Measurements from ENCODE around the gene CD101.

CD101 gene

DNA sequence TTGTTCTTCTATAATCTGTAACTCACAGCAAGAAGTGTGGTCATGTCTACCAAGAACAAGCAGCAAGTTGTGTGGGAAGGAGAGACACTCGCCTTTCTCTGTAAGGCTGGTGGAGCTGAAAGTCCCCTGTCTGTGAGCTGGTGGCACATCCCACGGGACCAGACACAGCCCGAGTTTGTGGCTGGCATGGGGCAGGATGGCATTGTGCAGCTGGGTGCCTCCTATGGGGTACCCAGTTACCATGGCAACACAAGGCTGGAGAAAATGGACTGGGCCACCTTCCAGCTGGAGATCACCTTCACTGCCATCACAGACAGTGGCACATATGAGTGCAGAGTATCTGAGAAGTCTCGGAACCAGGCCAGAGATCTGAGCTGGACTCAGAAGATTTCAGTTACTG is 15.5 kb downstream of the CD101 start:
- DNase-seq (ENCODE audit: insufficient read length, low spot score) (no peak), FAIRE-seq (no peak)
- no peak for TF ChIP-seq POLR2A (IDR thresholded peaks at IDR 0.05; ENCODE audit: low read depth, low read length)

DNA sequence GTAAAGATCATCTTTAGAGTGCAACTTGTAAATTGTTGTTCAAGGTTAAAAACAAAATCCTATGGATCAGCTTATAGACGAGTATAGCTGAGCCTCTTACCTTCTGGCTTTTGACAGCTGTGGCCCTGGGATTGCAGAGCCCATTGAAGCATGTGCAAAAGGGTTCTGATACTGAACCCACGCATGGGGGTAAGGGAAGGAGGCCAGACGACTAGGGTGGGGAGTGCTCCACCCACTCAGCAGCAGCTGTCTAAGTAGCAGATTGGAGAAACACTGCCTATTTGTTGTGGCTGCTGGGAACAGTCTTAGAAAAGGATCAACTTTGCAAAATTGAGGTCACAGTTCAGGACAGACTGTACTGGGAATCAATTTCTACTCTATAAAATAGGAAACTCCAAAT is 16.1 kb downstream of the CD101 start:
- FAIRE-seq (no peak), DNase-seq (ENCODE audit: insufficient read length, low spot score) (no peak)
- no peak for TF ChIP-seq POLR2A (IDR thresholded peaks at IDR 0.05; ENCODE audit: low read depth, low read length)

DNA sequence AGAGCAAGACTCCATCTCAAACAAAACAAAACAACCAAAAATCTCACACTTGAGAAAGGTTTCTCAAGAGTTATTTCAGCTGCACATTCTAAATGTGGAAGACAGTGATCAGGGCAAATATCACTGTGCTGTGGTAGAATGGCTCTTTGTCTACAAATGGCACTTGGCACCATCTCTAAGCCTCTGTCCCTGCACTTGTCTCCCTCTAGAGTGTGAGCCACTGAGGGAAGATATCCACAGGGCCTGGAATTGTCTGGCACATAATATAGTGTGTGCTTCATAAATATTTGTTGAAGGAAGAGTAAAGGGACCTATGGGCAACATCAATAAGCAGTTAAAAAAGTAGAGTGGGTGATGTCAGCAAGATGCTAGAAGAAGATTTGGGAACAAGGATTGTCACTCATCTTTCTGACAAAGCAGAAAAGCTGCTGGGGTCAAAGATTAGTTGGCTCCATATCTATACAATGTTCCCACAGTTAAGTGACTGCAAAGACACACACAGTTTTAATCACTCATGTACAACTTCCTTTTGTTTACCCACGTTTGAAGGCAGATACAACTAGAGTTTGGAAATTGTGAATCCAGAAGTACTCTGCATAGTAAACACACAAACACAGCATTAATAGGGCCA is 19.1 kb downstream of the CD101 start:
- no peak for TF ChIP-seq POLR2A (IDR thresholded peaks at IDR 0.05; ENCODE audit: low read depth, low read length)
- FAIRE-seq: no peak
- no peak for DNase-seq (ENCODE audit: insufficient read length, low spot score)

DNA sequence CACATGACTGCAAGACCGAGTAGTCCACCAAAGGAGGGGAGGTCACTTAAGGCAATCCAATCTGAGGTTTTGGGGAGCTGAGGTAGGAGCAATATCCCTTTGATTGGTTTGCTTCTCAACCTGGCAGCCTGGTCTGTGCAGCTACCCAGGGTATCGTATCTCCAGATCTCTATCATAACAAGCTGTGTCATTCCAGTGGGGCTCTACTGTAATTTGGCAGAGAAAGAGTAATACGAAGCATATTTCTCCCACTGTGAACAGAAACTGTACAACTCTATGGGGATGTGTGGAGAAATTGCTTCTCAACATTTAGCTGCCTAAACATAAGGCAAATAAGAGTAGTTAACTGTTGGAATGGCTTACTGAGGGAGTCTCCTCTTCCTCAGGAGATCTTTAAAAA is 20.6 kb downstream of the CD101 start:
- FAIRE-seq: no peak
- DNase-seq (ENCODE audit: insufficient read length, low spot score): no peak
- TF ChIP-seq POLR2A (IDR thresholded peaks at IDR 0.05; ENCODE audit: low read depth, low read length): no peak

DNA sequence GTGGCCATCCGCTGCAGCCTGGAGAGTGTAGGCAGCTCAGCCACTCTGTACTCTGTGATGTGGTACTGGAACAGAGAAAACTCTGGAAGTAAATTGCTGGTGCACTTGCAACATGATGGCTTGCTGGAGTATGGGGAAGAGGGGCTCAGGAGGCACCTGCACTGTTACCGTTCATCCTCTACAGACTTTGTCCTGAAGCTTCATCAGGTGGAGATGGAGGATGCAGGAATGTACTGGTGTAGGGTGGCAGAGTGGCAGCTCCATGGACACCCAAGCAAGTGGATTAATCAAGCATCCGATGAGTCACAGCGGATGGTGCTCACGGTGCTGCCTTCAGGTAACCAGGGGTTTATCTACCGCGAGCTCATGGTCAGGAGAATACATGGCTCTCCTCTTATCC is 24.0 kb downstream of the CD101 start:
- no peak for FAIRE-seq
- no peak for DNase-seq (ENCODE audit: insufficient read length, low spot score)
- no peak for TF ChIP-seq POLR2A (IDR thresholded peaks at IDR 0.05; ENCODE audit: low read depth, low read length)

DNA sequence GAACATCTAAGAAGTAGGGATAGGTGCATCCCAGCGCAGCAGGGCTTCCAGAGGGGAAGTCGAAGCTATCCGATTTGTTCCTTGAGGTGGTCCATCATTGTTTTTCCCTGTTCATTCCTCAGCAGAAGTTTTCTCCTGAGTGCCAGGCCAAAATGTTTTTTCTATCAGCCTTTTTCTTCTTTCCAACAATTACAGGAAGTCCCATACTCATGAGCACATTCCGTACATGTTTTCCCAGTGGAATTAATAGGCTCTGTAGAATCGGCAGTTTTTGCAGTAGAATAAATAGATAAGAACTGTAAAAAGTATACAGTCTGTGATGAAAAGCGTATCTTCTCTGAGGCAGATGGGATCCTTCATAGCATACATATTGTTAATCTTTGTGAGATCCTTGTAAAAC is 24.8 kb downstream of the CD101 start:
- no peak for TF ChIP-seq POLR2A (IDR thresholded peaks at IDR 0.05; ENCODE audit: low read depth, low read length)
- no peak for FAIRE-seq

DNA sequence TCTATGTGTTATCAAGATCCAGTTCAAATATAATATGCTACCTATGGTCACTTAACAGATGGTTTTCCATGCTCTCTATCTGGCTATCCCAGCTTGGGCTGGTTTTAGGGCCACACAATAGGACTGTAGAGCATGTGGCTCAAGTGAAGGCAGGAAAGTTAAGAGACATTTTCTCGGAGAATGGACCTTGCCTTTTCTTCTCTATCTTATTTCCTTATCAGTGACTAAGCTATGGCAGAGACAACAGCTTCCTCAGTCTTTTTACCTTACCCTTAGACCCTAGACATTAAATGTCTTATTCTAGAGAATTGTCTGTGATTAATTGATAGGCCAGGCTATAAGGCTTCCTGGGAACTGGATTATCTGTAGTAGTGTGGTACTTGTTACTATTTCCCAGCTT is 28.1 kb downstream of the CD101 start:
- TF ChIP-seq POLR2A (IDR thresholded peaks at IDR 0.05; ENCODE audit: low read depth, low read length): no peak
- DNase-seq (ENCODE audit: insufficient read length, low spot score) (no peak), FAIRE-seq (no peak)

More for the DNA sequence above, 24.8 kb downstream of the CD101 start:
- no peak for DNase-seq (ENCODE audit: insufficient read length, low spot score)

DNA sequence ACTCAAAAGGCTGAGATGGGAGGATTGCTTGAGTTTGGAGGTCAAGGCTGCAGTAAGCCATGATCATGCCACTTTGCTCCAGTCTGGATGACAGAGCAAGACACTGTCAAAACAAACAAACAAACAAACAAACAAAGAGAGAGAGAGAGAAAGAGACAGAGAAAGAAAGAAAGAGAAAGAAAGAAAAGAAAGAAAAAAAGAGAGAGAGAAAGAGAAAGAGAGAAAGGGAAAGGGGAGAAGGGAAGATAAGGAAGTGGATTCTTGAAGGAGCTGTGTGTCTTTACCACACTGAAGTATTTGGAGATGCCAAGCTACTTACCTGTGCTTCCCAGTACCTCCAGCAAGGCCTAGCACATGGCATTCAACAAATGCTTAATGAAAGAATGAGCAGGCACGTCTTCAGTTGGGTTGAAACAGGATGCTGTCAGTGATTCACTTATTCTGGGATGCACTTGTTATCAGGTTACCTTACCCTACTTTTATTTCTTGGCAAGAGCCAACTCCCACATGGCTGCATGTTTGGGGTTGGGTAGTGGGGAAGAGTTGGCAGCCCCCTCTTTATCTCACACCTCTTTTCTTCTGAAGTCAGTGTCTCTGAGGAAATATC is 28.8 kb downstream of the CD101 start:
- FAIRE-seq (no peak), DNase-seq (ENCODE audit: insufficient read length, low spot score) (no peak)
- TF ChIP-seq POLR2A (IDR thresholded peaks at IDR 0.05; ENCODE audit: low read depth, low read length): no peak

DNA sequence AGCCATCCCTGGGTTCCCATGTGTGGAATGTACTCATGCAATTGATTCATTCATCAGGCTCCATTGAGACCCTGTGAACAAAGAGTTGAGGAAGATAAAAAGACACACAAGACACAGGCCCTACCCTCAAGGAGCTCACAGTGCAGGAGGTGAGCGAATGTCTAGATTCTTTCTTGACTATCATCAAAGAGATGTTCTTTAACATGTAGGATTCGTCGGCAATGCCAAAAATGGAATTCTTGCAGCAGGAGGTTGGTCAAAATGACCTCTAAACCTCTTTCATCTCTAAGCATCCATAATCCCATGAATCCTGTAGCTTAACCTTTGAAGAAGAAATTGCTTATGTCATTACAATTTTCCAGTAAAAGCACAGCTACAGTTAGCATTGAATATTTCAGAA is 30.7 kb downstream of the CD101 start:
- DNase-seq (ENCODE audit: insufficient read length, low spot score) (no peak), FAIRE-seq (no peak)
- no peak for TF ChIP-seq POLR2A (IDR thresholded peaks at IDR 0.05; ENCODE audit: low read depth, low read length)

DNA sequence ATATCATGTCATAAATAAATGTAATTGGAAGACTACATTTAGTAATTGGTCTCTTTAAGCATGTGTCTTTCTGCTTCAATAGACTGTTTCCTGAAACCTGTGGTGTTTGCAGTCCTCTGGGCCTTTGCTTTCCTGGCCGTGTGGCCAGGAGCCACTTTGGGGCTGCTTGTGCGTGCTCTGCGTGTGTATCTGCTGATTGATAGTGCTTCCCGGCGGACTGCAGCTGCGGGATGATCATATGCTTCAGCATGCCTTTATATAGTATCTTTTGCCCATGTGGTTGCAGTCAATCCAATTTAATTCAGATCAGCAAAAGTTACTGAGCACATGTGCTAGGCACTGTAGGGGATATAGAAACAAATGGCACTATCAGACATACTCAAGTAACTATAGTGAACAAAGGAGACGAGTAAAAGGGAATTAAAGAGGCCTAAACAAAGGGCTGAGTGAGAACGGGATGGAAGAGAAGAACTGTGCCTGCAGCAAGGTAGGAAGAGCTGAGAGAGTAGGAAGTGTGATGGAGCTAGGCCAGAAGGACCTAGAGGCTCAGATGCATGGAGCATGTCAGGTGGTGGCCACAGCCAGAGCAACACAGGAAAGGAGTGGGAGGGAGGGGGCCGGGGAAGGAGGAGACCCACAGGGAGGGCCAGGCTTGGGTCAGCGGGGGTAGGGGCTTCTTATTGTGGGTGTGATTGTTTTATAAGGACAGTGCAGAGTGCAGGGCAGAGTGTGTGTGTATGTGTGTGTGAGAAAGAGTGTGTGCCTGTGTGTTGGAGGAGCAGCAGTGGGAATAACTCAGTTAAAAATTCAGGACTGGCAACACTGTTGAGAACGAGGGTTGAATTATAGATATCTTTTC is 31.4 kb downstream of the CD101 start:
- no peak for TF ChIP-seq POLR2A (IDR thresholded peaks at IDR 0.05; ENCODE audit: low read depth, low read length)
- no peak for FAIRE-seq

DNA sequence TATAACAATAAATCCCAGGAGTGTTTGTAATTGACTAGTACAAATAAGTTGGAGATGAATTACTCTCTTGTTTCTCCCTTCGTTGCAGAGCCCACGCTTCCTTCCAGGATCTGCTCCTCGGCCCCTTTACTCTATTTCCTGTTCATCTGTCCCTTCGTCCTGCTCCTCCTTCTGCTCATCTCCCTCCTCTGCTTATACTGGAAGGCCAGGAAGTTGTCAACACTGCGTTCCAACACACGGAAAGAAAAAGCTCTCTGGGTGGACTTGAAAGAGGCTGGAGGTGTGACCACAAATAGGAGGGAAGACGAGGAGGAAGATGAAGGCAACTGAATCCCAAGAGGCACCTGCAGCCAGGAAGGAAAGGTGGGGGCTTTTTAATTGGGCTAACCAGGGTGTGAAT is 32.2 kb downstream of the CD101 start:
- no peak for FAIRE-seq
- no peak for DNase-seq (ENCODE audit: insufficient read length, low spot score)
- TF ChIP-seq POLR2A (IDR thresholded peaks at IDR 0.05; ENCODE audit: low read depth, low read length): no peak

More for the DNA sequence above, 31.4 kb downstream of the CD101 start:
- no peak for DNase-seq (ENCODE audit: insufficient read length, low spot score)

DNA sequence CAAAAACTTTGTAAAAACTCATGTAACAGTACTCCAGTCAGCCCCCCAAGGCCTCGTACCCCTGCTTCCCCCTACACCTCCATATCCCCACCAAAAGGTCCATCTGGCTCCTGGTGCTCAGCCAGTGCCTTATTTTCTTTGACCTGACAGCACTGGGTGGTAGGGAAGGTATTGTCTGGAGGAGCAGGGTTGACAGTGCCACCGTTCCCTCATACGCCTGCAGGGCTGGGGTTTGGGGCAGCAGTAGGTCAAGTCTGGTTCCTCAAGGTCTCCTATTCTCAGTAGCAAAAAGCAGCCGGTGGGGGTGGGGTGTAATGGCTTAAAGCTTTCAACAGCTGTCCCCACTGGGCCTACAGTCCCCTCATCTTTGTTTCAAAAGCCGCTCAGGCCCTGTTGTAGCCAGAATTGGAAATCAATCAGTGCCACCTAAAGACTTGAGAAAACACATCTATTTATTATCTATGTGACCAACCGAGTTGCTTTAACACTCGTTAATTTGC is 33.3 kb downstream of the CD101 start:
- TF ChIP-seq POLR2A (IDR thresholded peaks at IDR 0.05; ENCODE audit: low read depth, low read length): no peak
- no peak for DNase-seq (ENCODE audit: insufficient read length, low spot score)
- no peak for FAIRE-seq

DNA sequence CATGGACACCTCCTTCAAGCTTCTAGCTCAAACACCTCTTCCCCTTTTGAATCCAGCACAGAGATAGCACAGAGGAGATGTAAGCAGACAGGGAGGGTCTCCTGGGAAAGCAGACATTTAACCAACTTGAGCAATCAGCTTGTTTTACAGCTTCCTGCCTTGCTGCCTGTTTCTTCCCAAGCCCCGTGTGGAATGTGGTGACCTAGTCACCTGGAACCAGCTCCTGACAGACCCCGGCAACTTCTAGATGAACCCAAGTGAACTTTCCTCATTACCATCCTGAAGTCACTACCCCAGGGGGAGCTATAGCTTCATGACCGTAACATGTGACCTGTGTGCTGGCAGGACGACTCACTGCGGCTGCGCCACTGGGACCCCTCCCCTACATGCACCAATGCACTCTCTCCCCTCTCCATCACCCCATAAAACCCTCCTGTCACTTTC is 34.5 kb downstream of the CD101 start:
- TF ChIP-seq POLR2A (IDR thresholded peaks at IDR 0.05; ENCODE audit: low read depth, low read length): no peak
- no peak for DNase-seq (ENCODE audit: insufficient read length, low spot score)
- no peak for FAIRE-seq

DNA sequence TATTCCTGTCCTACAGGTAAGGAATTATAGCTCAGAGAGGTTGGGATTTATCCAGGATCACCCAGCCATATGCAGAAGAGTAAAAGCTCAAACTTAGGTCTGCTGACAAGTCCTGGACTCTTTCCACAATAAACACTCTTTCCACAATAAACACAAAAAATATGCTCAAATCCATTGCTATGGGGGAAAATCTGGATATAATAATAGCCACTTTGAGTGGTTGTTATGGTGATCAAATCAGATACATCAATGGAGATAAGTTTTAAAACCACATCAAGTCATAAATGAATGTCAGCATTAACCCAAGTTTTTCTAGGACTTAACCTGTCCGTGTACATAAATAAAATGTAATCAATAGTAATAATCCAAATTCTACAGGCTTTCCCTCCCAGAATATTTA is 36.2 kb downstream of the CD101 start:
- DNase-seq (ENCODE audit: insufficient read length, low spot score) (no peak), FAIRE-seq (no peak)

More for the DNA sequence above, 36.2 kb downstream of the CD101 start:
- TF ChIP-seq POLR2A (IDR thresholded peaks at IDR 0.05; ENCODE audit: low read depth, low read length): no peak
